Measurements from ENCODE around the gene TTLL11.

TTLL11 gene

GRCh38 chr9:121825031-121825691, 267.9 kb downstream of the TTLL11 start:
- DNase-seq (ENCODE audit: low read depth), result no peak

- no peak for DNase-seq (ENCODE audit: low read depth)
These were observed 268.5 kb downstream of the TTLL11 start for GRCh38 chr9:121824651-121825030.

DNA sequence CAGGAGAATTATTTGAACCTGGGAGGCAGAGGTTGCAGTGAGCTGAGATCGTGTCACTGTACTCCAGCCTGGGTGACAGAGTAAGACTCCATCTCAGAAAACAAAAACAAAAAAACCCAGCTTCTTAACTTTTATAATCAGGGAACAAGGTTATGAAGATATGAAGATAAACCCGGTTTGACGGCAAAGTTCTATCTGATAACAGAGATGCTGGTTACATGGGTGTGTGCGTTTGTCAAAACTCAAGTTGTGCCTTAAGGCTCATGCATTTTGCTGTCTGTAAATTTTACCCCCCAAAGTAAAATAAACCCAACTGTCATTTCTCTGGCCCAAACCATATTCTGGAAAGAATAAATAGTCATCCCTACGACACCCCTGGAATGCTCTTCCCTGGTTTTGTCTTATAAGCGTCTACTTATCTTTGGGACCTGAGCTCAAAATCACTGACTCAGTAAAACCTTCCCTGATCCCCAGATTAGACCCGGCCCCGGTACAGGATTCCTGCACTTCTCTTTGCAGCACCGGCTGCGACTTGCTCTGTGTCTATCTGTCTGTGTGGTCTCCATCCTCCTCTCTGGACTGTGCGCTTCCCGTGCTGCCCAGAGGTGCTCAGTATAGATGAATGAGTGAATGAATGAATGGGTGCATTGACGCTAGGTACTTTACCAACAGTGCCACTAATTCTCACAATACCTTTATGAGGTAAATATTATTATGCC, 269.5 kb downstream of the TTLL11 start:
- DNase-seq (ENCODE audit: low read depth), result no peak

GRCh38 chr9:121822093-121823085, 270.7 kb downstream of the TTLL11 start:
- DNase-seq (ENCODE audit: low read depth), result no peak

- DNase-seq (ENCODE audit: low read depth), result no peak
These were observed 271.8 kb downstream of the TTLL11 start for GRCh38 chr9:121821326-121821725.

GRCh38 chr9:121820286-121821005, 272.7 kb downstream of the TTLL11 start:
- no peak for DNase-seq (ENCODE audit: low read depth)

DNA sequence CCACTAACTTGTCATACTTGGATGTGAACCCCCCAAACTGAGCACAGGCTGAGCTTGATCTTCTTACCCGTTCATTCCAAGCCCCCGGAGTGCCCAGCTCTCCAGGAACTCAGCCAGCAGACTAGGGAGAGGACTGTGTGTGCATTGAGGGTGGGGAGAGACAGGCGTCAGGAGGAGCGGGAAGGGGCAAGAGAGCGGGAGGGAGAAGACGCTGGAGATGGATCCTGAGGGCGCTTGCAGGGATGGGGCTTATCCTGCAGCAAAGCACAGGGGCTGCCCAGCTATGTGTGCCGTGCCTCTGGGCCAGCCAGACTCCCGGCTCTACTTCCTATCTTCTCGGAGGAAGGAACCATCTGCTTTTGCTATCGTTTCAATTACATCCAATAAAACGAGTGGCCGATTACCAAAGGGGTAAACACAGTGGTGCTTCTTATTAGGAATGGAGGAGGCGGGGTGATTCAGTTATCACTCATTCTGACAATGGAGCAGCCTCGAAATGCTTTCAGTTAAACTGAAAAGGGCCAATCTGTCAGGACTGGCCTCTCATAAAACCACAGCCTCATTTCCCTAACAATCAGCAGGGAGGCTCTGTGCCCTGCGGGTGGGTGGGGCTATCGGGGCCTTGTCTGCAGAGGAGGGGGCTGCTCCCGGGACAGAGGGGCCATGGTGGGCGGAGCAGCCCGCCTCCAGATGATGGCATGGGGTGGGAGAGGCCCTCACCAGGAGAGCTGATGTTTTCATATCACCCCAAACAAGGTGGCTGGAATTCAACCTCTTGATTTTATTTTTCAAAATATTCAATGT, 273.5 kb downstream of the TTLL11 start:
- DNase-seq (ENCODE audit: low read depth), result no peak

DNA sequence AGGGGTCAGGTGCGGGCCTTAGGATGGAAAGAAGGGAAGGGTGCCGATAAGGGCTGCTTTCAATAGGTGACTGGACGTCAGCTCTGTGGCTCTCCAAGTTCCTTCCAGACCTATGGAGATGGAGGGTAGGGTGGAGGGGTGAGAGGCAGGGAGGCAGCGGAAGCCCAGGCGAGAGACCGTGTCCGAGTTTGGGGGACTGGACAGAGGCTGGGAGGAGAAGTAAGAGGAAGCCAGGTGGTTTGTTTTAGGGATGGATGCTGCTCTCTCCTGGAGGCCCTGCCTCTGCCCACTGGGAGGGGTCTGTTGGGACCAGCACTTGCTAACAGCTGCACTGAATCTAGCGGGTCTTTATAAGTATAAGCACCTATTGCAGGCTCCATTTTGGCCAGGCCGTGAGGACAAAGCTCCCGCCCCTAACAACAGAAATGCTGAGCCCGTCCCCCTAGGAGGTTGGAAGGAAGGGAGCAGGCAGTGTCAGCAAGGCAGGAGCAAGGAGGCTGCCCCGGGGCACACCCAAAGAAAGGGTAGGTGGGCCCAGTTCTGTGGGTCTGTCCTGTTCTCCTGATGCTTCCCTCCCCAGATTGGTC, 274.2 kb downstream of the TTLL11 start:
- no peak for DNase-seq (ENCODE audit: low read depth)

DNA sequence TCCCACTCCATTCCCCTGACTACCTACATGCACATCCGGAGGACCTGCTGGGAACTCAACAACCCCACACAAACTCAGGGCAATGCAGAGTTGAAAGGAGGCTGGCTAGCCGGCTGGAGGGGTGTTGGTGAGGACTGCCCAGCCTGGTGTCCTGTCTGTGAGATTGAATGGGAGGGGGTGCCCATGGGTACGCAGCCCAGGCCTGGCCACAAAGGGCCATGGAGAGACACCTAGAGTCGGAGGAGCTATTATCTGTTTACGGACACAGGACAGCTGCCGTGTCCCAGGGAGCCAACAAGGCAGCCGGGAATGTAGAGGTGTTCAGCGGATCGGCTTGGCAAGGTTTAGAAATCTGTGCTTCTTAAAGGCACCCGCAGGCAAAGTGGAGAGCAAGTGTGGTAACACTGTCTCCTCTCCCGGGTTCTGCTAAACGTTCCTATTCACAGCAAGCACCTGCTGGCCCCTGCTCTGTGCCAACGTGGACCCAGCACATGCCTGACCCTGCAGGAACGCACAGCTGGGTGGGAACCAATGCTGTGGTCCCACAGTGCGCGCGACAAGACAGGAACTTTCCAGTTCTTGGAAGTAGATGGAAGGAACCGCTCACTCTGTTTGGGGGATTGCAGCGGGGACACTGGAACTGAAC, 275.0 kb downstream of the TTLL11 start:
- DNase-seq (ENCODE audit: low read depth), result no peak

DNA sequence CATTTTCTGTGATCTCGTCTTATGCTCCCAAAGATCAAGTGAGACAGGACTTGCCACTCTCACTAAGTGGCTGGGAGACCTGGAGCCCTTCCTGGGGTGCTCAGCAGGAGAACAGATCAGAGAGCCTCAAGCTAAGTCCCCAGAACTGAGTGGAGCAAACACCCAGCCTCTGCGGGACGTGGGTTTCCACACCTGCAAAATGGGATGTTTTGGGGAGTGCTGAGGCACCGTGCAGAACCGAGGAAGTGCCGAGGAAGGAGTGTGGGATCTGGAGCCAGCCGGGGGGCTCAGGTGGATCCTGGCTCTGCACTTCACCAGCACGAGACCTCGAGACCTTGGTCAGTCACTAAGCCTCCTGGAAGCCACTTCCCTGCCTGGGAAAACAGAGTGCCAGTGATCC, 275.6 kb downstream of the TTLL11 start:
- no peak for DNase-seq (ENCODE audit: low read depth)

DNA sequence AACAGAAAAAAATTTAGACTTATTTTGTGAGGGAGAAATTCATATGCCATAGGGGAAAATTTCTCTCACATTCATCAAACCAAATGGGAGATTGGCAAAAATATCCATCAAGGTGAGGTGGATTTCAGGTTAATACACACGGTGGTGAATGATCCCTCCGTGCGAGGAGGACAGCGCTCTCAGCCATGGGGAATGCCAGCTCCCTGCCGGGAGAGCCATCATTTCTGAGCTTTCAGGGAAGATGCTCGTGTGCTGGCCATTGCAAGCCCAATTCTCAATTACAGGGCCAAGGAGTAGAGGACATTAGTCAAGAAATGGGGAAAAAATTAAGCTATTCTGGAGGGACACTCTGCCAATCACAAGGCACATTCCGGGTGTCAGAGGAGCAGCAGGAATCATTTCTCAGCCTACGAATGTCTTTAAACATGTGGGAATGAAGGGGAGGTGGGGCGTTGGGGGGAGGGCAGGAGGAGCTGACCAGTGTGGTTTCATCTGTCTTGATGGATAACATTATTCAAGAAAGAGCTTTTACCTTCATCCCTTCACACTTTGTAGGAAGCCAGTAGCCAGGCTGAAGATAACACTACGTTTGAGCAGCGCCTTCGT, 276.2 kb downstream of the TTLL11 start:
- DNase-seq (ENCODE audit: low read depth), result no peak

- no peak for DNase-seq (ENCODE audit: low read depth)
These were observed 276.7 kb downstream of the TTLL11 start for GRCh38 chr9:121816449-121816817.

DNA sequence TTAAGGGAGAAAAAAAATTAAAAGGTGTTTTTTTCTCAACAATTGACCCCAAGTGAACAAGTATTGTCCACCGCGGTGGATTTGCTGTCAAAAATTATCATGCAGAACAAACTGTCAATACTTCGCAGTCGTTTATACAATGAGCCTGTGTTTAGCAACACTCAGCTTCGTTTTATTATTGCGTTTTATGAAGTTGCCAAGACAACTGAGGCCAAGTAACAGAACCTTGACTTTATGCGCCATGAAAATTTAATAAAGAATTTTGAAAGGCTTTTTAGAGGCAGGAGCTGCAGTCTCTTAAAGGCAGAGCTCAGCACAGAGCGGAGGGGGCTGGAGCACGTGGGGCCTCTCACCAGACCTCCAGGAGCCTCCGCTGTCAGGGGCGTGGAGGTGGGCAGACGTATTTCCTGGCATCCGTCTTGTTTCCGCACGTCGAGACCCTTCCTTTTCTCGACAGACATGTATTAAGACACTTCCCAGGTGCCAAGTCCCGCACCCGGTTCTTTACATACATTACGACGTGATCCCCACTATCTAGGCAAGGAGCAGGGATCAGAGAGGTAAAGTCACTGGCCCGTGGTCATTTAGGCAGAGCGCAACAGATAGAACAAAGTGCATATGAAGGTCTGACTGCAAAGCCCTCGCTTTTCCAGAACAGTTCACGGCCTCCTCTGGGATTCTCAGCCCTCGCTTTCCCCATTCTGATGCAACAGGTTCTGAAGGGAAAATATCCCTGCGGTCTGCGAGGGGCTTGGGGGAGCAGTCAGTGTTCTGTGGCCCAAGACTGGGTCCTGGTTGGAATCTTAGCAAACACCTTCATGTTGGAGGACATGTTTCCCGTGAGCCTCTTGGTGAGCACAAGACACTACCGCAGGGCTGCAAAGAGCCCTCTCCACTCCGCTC, 277.3 kb downstream of the TTLL11 start:
- DNase-seq (ENCODE audit: low read depth), result no peak

DNA sequence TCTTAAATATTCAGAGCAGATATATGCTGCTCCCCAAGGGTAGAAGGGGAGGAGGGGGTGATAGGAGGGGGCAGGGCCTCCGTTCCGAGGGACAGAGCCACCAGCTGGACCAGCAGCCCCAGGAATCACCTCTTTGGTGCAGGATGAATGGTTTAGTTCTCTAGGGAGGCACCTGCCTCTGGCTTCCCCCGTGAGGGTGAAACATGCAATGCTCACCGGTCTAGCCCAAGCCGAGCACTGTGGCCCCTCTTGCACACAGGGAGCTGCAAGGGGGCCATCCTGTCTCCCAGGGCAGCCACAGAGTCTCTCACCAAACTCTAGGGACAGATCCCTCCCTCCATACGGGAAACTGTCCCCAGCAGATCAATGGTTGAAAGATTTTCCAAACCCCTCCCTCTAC, 278.0 kb downstream of the TTLL11 start:
- no peak for DNase-seq (ENCODE audit: low read depth)

- no peak for DNase-seq (ENCODE audit: low read depth)
These were observed 278.5 kb downstream of the TTLL11 start for GRCh38 chr9:121814594-121814993.

- DNase-seq (ENCODE audit: low read depth), result no peak
These were observed 279.4 kb downstream of the TTLL11 start for GRCh38 chr9:121813519-121814210.

DNA sequence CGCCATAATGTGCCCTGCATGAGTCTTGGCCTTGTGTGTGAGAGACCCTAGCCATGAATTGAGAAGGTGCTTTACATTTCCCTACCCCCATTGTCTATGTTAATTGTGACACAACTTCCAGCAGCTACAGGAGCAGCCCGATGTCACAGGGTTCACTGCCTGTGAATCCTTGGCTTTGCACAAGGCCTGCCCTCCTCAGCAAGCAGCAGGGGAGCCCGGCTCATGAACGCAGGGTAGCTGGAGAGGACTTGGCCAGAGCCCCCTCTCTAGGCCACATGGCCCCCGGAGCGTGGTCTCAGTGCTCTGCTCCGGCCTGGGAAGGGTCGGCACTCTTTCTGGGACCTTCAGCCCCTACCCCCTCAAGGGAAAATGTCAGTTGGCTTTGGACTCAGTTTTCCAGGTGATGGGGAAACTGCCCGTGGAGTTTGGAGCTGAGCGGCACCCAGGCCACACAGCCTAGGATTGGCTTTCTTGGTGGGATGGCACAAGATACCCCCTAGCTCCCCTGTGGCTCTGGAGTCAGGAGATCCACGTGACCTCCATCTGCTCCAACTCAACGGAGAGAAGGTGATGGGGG, 280.9 kb downstream of the TTLL11 start:
- DNase-seq (ENCODE audit: low read depth), result no peak

GRCh38 chr9:121811751-121812150, 281.4 kb downstream of the TTLL11 start:
- DNase-seq (ENCODE audit: low read depth), result no peak

Measured in stimulated activated CD8-positive, alpha-beta memory T cell treated with anti-CD3 and anti-CD28 coated beads, Interleukin-12 subunit alpha, Interleukin-12 subunit beta, amount 100 ng/mL, for 4 hours (primary cell).